GM10266 (cell line): ENCODE results near the gene PHACTR1.

Experiments
- DNase-seq: peaks from one replicate; pipeline ENCODE4 v3.0.0; 2012; ENCODE audit errors: extremely low spot score
- CTCF ChIP-seq: IDR thresholded peaks from 2 replicates; pipeline ENCODE4 v1.5.1; 2012; ENCODE audit warnings: mild to moderate bottlenecking, low read depth; ENCODE audit not compliant: control insufficient read depth, insufficient read depth; ENCODE audit errors: missing control alignments

The PHACTR1 gene

GRCh38 chr6:12845224-12846004 lies 128.8 kb downstream of the PHACTR1 start:
- TF ChIP-seq CTCF: no peak
- DNase-seq: no peak

DNA sequence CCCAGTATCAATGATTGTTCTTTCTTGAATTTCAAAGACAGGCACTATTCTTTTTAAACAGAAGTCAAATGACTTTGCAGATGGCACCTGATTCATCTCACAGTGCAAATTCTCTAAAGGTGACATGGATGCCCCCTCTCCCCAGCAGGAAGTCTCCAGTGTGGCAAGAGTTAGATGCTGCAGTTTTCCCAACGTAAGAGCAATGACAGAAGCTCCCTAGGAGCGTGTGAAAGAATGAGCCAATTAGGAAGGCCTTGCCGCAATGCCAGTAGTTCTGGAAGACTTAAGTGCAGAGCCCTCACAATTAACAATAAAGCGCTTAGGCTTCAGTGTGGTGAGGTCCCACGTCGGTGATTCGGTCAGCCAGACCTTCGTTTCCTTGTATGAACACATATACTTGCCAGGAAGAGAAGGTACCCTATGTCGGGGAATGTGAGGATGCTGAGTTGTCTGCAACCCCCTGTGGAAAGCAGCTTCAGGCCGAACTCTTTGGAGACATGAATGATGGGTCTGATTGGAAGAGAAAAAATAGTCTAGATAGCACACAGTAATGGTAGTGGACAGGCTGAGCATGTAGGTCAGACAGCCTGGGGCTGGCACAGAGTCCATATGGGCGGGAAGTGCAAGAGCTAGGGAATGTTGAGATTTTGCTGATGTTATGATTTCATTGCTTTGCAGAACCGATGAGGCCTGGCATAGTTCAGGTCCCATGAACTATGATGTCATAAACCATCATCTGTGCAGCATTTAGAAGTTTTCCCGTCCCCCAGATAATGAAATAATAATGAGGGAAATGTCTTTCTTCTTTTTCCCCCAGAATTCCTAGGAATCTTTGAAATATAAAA lies 132.6 kb downstream of the PHACTR1 start:
- no peak for TF ChIP-seq CTCF
- DNase-seq: no peak

DNA sequence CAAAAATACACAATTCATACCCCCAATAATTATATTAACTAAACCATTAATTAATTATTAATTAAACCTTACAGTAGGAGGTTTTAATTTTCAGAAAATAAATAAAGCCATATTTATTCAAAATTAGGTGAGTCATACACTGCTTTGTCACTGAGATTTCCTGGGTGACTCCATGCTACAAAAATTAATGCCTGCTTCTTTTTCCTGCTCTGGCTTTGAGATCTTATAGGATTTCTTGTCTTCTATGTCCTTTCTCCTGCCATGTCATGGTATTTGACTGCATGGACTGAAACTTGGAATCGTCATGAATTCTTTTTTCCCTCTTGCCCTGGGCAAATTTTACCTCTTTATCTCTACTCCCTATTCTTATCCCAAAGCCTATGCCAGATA lies 133.2 kb downstream of the PHACTR1 start:
- no peak for TF ChIP-seq CTCF
- no peak for DNase-seq

- no peak for TF ChIP-seq CTCF
- DNase-seq: no peak
Measured at GRCh38 chr6:12851123-12851695, 134.6 kb downstream of the PHACTR1 start.

DNA sequence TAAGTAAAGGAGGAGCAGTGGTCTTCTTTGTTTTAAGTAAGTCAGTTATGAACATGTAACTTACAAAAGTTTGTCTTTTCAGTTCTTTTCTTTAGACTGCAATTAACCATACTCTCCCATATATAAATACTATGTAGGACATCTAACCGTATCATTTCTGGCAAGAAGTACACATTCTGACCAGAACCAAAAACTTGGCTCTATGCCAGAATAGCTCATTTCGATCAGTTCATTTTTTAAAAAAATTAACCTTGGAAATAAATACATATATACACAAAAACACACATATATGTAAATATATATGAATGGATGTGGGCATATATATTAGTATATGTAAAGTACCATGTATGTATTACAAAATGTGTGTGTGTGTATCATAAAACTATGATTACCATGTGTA lies 145.0 kb downstream of the PHACTR1 start:
- TF ChIP-seq CTCF: no peak
- DNase-seq: no peak

- DNase-seq: no peak
Measured at GRCh38 chr6:12865117-12865516, 148.6 kb downstream of the PHACTR1 start.

More at GRCh38 chr6:12865117-12865516, 148.6 kb downstream of the PHACTR1 start:
- TF ChIP-seq CTCF: no peak
